ENCODE measurements around the gene KNDC1. TPM values are rescaled to one million over a fixed set of nuclear protein-coding genes. Genes with fewer than 3 reads are reported as not detected.

KNDC1 gene
- polyA plus RNA-seq, 1 donor (not counting 4 experiments of a cell fraction or from before 2014, with no cell fraction given), result 0.20 TPM

DNA sequence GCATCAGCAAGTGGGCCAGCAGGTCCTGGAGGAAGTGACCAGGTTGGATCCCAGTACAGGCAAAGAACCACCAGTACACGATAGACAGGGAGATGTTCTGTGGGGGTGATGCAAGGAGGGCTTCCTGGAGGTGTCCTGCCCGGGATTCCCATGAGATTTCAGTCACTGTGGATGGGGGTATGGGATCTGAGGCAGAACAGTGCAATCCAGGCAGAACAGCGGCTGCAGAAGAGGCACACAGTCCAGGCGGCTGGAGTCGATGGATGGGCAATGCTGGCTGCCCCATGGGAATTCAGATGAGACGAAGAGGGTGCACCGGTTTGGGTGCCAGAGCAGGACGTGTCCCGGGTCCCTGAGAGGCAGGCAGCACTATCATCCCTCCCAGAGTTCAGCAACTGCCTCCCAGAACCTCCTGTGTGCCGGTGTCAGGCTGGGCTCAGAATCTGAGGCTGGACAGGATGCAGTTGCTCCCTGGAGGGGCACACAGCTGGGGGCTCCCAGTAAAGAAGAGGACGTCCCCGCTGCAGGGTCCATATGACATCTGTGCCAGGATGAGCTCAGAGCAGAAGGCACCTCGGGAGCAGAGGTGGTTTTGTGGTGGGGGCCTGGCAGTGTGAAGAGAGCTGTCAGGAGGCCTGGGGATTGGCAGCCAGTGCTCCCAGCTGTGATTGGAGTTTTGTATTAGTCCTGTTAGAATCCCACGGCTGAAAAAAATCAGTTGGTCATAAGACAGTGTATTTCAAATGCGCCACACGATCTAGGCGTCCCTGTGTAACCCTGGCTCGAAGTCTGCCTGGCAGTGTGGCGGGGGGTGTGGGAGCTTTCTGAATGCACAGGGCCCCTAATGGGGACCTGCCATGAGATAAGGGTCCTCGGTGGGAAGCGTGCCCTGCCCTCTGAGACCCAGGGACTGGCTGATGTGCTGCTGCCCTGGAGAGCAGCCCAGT is 3.2 kb downstream of the KNDC1 start:
- no peak for DNase-seq (ENCODE audit: low read depth, low spot score)
- TF ChIP-seq EZH2 (IDR thresholded peaks at IDR 0.05; ENCODE audit: low read length), result no peak
- TF ChIP-seq, protein P1, sequence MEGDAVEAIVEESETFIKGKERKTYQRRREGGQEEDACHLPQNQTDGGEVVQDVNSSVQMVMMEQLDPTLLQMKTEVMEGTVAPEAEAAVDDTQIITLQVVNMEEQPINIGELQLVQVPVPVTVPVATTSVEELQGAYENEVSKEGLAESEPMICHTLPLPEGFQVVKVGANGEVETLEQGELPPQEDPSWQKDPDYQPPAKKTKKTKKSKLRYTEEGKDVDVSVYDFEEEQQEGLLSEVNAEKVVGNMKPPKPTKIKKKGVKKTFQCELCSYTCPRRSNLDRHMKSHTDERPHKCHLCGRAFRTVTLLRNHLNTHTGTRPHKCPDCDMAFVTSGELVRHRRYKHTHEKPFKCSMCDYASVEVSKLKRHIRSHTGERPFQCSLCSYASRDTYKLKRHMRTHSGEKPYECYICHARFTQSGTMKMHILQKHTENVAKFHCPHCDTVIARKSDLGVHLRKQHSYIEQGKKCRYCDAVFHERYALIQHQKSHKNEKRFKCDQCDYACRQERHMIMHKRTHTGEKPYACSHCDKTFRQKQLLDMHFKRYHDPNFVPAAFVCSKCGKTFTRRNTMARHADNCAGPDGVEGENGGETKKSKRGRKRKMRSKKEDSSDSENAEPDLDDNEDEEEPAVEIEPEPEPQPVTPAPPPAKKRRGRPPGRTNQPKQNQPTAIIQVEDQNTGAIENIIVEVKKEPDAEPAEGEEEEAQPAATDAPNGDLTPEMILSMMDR (optimal IDR thresholded peaks at IDR 0.05 in 1 of 3, IDR thresholded peaks at IDR 0.05 in 1 of 3, conservative IDR thresholded peaks at IDR 0.05 in 1 of 3; ENCODE audit: extremely low read depth in 1 of 3, insufficient read depth in 2 of 3, low read length in 3 of 3), result no peak
- no peak overlapping the region for H2AFZ ChIP-seq (ENCODE audit: control insufficient read depth, low read length)

GRCh38 chr10:133163889-133164815 is 4.1 kb downstream of the KNDC1 start:
- H3K4me1 ChIP-seq (ENCODE audit: control insufficient read depth, extremely low read depth, insufficient read depth, low read length), result no peaks in the 10 kb centered on the region
- dilution Hi-C loops (cut with MboI; ENCODE audit: extremely low pct_ligation_motif_present, low sequenced_read_pairs), result no loop called here
- no peak for FAIRE-seq
- no peak overlapping the region for H3K4me2 ChIP-seq (ENCODE audit: control insufficient read depth, extremely low read depth, insufficient read depth, low read depth, low read length)
- H3K4me3 ChIP-seq (ENCODE audit: control insufficient read depth in 2 of 3, extremely low read depth in 1 of 3, insufficient read depth in 2 of 3, low read depth in 1 of 3, low read length in 3 of 3), result no peak overlapping the region
- no peaks in the 10 kb centered on the region for H3K36me3 ChIP-seq (ENCODE audit: control insufficient read depth in 2 of 2, extremely low read depth in 1 of 2, insufficient read depth in 2 of 2, low read length in 2 of 2)
- H3K9me3 ChIP-seq (ENCODE audit: control insufficient read depth, low read depth, low read length), result no peaks in the 10 kb centered on the region
- no peaks in the 10 kb centered on the region for H4K20me1 ChIP-seq (ENCODE audit: control insufficient read depth, extremely low read depth, insufficient read depth, low read length)
- peaks cover 33% of the 10 kb centered on the region for H3K27me3 ChIP-seq (ENCODE audit: control insufficient read depth, extremely low read depth, insufficient read depth, low read length)
- H2AFZ ChIP-seq (ENCODE audit: control insufficient read depth, low read length), result no peak overlapping the region
- no peaks in the 10 kb centered on the region for H3K9me1 ChIP-seq (ENCODE audit: control insufficient read depth, extremely low read depth, insufficient read depth, low read length)
- TF ChIP-seq EZH2 (IDR thresholded peaks at IDR 0.05; ENCODE audit: low read length), result no peak
- TF ChIP-seq, protein P1 (optimal IDR thresholded peaks at IDR 0.05 in 1 of 3, IDR thresholded peaks at IDR 0.05 in 1 of 3, conservative IDR thresholded peaks at IDR 0.05 in 1 of 3; ENCODE audit: extremely low read depth in 1 of 3, insufficient read depth in 2 of 3, low read length in 3 of 3), result no peak
- H3K27ac ChIP-seq (ENCODE audit: control insufficient read depth, insufficient read depth, low read length), result no peak overlapping the region
- DNase-seq (ENCODE audit: low read depth, low spot score), result no peak
- H3K9ac ChIP-seq (ENCODE audit: control insufficient read depth, extremely low read depth, insufficient read depth, low read length), result no peak overlapping the region
- H3K79me2 ChIP-seq (ENCODE audit: control insufficient read depth, insufficient read depth, low read length), result no peaks in the 10 kb centered on the region

More for the DNA sequence above, 3.2 kb downstream of the KNDC1 start:
- Histone ChIP-seq H3K9me3 (ENCODE audit: control insufficient read depth, low read depth, low read length) (no peaks in the 10 kb centered on the region), H3K27ac (ENCODE audit: control insufficient read depth, insufficient read depth, low read length) (no peak overlapping the region), H3K4me1 (ENCODE audit: control insufficient read depth, extremely low read depth, insufficient read depth, low read length) (no peaks in the 10 kb centered on the region), H3K9ac (ENCODE audit: control insufficient read depth, extremely low read depth, insufficient read depth, low read length) (no peak overlapping the region), H3K9me1 (ENCODE audit: control insufficient read depth, extremely low read depth, insufficient read depth, low read length) (no peaks in the 10 kb centered on the region), H4K20me1 (ENCODE audit: control insufficient read depth, extremely low read depth, insufficient read depth, low read length) (no peaks in the 10 kb centered on the region), H3K36me3 (ENCODE audit: control insufficient read depth in 2 of 2, extremely low read depth in 1 of 2, insufficient read depth in 2 of 2, low read length in 2 of 2) (no peaks in the 10 kb centered on the region), H3K4me3 (ENCODE audit: control insufficient read depth in 2 of 3, extremely low read depth in 1 of 3, insufficient read depth in 2 of 3, low read depth in 1 of 3, low read length in 3 of 3) (no peak overlapping the region), H3K27me3 (ENCODE audit: control insufficient read depth, extremely low read depth, insufficient read depth, low read length) (peaks cover 37% of the 10 kb centered on the region), H3K4me2 (ENCODE audit: control insufficient read depth, extremely low read depth, insufficient read depth, low read depth, low read length) (no peak overlapping the region), H3K79me2 (ENCODE audit: control insufficient read depth, insufficient read depth, low read length) (no peaks in the 10 kb centered on the region)
- dilution Hi-C loops (cut with MboI; ENCODE audit: extremely low pct_ligation_motif_present, low sequenced_read_pairs), result no loop called here
- FAIRE-seq, result no peak
